Karpas-422 (cell line): Measurements from ENCODE around the gene CCDC24. TPM values are rescaled to one million over a fixed set of nuclear protein-coding genes. Genes with fewer than 3 reads are reported as not detected.

Experiments
- DNase-seq: peaks from one replicate; pipeline ENCODE4 v3.0.0-alpha.2; 2015
- H2AFZ ChIP-seq: fragments of 200-600 bp; sonication (generic); 2 replicates; pipeline ENCODE4 v1.6.1; 2014; ENCODE audit warnings: antibody characterized with exemption, low read length, mixed read lengths
- H3K27ac ChIP-seq: fragments of 200-600 bp; sonication (generic); 2 replicates; pipeline ENCODE4 v1.5.1; 2014; ENCODE audit warnings: mild to moderate bottlenecking, low read length, moderate library complexity
- H3K27me3 ChIP-seq: fragments of 200-600 bp; sonication (generic); 2 replicates; pipeline ENCODE4 v1.6.1; 2014; ENCODE audit warnings: low read length, mixed read lengths
- H3K36me3 ChIP-seq: fragments of 200-600 bp; sonication (generic); 2 replicates; pipeline ENCODE4 v1.6.1; 2014; ENCODE audit warnings: low read length, mixed read lengths; ENCODE audit not compliant: insufficient read depth
- H3K4me1 ChIP-seq: fragments of 200-600 bp; sonication (generic); 2 replicates; pipeline ENCODE4 v1.6.1; 2014; ENCODE audit warnings: mild to moderate bottlenecking, low read length, mixed read lengths
- H3K4me2 ChIP-seq: fragments of 200-600 bp; sonication (generic); 2 replicates; pipeline ENCODE4 v1.6.1; 2014; ENCODE audit warnings: low read length, low read depth, mild to moderate bottlenecking; ENCODE audit not compliant: poor library complexity, severe bottlenecking
- H3K4me3 ChIP-seq: fragments of 200-600 bp; sonication (generic); 2 replicates; pipeline ENCODE4 v1.5.1; 2014; ENCODE audit warnings: mild to moderate bottlenecking, antibody characterized with exemption, low read length, mixed read lengths
- H3K79me2 ChIP-seq: fragments of 200-600 bp; sonication (generic); 2 replicates; pipeline ENCODE4 v1.6.1; 2014; ENCODE audit warnings: mild to moderate bottlenecking, low read length, mixed read lengths
- H3K9ac ChIP-seq: fragments of 200-600 bp; sonication (generic); 2 replicates; pipeline ENCODE4 v1.6.0; 2014; ENCODE audit warnings: low read length
- H3K9me2 ChIP-seq: fragments of 200-600 bp; sonication (generic), shearing (Covaris generic); replicated peaks from 2 replicates; pipeline ENCODE4 v1.6.0; 2014; ENCODE audit warnings: mild to moderate bottlenecking, low read length, moderate library complexity; ENCODE audit not compliant: insufficient read depth
- H3K9me3 ChIP-seq: fragments of 300-700, 200-600 bp; sonication (generic); 2 replicates; pipeline ENCODE4 v1.6.1; 2014; ENCODE audit warnings: low read length, mixed read lengths
- H4K20me1 ChIP-seq: fragments of 200-600 bp; sonication (generic); 2 replicates; pipeline ENCODE4 v1.6.1; 2014; ENCODE audit warnings: mild to moderate bottlenecking, antibody characterized with exemption, low read length, low read depth; ENCODE audit not compliant: insufficient read depth
- total RNA-seq: library from RNA; depleted of rRNA; stranded (reverse); fragments of >200 nt; shearing (Covaris generic); gene quantifications from 2 replicates; pipeline ENCODE4 v1.2.3, GENCODE V29; 2014; ENCODE audit warnings: low replicate concordance; rRNA removed

Gene CCDC24
- 28.1 and 34.7 TPM in 2 replicates for total RNA-seq

DNA sequence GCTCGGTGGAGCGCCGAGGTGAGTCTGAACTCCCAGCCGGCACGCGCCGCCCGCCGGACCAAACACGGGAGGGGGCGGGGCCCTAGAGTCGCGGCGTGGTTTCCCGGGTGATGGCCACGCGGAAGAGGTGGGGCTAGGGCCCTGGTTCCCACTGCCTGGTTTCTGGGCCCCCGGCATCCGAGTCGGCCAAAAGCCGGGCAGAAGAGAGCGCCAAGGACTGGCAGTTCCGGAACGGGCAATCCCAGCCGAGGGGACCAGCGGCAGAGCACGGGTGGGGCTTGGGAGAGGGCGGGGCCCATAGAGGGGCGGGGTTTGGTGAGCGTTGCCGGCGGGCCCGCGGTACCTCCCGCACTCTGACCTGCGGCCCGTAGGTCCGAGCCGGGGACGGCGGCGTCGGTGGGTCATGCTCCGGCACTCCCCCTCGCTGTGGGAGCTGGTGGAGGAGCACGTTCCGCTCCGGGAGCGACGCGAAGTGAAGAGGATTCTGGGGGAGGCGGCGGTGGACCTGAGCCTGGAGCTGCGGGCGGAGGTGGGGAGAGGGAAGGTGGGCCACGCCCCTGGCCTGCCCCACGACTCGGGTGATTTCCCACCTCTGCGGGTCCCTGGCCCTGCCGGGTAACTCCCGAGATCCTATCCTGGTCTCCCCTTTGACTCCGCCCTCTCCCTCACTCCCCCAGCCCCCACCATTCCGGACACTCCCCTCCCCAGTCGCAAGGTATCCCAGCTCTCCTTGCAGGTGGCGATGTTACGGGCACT lies at the start of gene CCDC24:
CCDC24 (plus strand) TSS at position 124 of the 756 bp plus-strand sequence; CDS start at position 404, 280 bp downstream.
- peaks cover 3% of the 10 kb centered on the region; the same call in 1 of the 2 replicates for H3K79me2 ChIP-seq
- no peaks in the 10 kb centered on the region for H3K9me2 ChIP-seq
- H3K9ac ChIP-seq: peak within 1 kb of the TSS; percentile 79
- H3K4me2 ChIP-seq: peak within 1 kb of the TSS; percentile 83
- peak; percentile 96 for DNase-seq
- H3K36me3 ChIP-seq: no peaks in the 10 kb centered on the region
- H3K27me3 ChIP-seq: no peaks in the 10 kb centered on the region
- peak within 1 kb of the TSS; percentile 77; the same call in 1 of the 2 replicates for H2AFZ ChIP-seq
- peaks cover 48% of the 10 kb centered on the region for H3K4me1 ChIP-seq
- H4K20me1 ChIP-seq: no peaks in the 10 kb centered on the region
- no peaks in the 10 kb centered on the region for H3K9me3 ChIP-seq
- peak within 1 kb of the TSS; percentile 81 for H3K27ac ChIP-seq
- H3K4me3 ChIP-seq: peak within 1 kb of the TSS; percentile 85

GRCh38 chr1:43942411-43942810 lies 49.0 kb upstream of the CCDC24 start:
- Histone ChIP-seq H3K4me2 (no peak overlapping the region), H3K9ac (no peak overlapping the region), H3K36me3 (no peaks in the 10 kb centered on the region), H3K27ac (no peak overlapping the region), H3K79me2 (peaks cover 24% of the 10 kb centered on the region), H3K9me3 (no peaks in the 10 kb centered on the region), H3K9me2 (no peaks in the 10 kb centered on the region), H3K4me1 (peaks cover 15% of the 10 kb centered on the region), H3K27me3 (no peaks in the 10 kb centered on the region), H3K4me3 (no peak overlapping the region), H2AFZ (no peak overlapping the region), H4K20me1 (no peaks in the 10 kb centered on the region)
- DNase-seq: no peak

DNA sequence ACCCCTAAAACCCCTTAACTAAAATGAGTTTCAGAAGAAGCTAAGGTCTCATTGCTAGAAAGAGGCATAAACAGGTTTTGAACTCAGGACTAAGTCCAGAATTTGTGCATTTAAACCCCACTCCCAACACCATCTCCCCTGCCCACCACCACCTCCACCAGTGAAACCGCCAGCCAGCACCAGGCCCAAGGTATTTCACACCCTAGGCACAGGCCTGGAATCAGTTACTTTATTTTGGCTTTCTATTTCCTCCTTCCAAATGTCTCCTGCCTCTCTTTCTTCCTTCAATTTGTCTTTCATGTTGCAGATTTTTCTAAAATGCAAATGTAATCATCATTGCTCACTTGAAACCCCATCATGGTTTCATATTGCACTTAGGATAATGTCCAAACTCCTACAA lies 46.5 kb upstream of the CCDC24 start:
- H3K9ac ChIP-seq: peak overlapping the region; percentile 57
- H2AFZ ChIP-seq: no peak overlapping the region
- peak overlapping the region; percentile 35 for H3K27ac ChIP-seq
- H3K4me2 ChIP-seq: peak overlapping the region; percentile 92
- H3K4me3 ChIP-seq: peak overlapping the region; percentile 97
- H3K27me3 ChIP-seq: no peaks in the 10 kb centered on the region
- peaks cover 44% of the 10 kb centered on the region for H3K79me2 ChIP-seq
- no peaks in the 10 kb centered on the region for H3K9me3 ChIP-seq
- no peaks in the 10 kb centered on the region for H4K20me1 ChIP-seq
- H3K4me1 ChIP-seq: peaks cover 28% of the 10 kb centered on the region
- DNase-seq: no peak
- H3K36me3 ChIP-seq: no peaks in the 10 kb centered on the region
- H3K9me2 ChIP-seq: no peaks in the 10 kb centered on the region

DNA sequence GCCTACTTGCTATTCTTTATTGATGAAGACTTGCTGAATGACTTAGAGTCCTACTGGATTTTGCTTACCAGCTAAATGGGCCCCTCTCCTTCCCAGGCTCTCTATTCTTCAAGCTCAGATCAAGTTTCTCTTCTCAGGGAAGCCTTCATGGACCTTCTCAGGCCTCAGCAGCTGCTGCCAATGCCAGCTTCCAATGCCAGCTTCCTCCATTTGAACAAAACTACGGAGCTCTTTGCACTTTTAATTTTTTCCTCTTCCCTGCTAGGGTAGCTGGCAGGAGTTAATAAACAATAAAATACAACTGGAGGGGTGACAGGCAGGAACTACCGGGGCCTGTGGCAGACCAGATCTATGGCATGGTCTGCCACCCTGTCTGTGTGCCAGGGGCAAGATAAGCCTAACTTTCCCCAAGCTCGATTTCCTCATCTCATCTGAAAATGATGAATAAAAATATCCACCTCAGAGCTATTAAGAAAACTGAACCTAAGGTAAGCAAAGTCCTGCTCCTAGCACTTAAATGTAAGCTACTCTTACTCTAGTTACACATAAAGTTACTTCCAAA lies 45.6 kb upstream of the CCDC24 start:
- peak overlapping the region; percentile 97 for H3K4me3 ChIP-seq
- H3K4me1 ChIP-seq: peaks cover 28% of the 10 kb centered on the region
- H3K9me3 ChIP-seq: no peaks in the 10 kb centered on the region
- peak overlapping the region; percentile 94 for H3K9ac ChIP-seq
- H3K4me2 ChIP-seq: peak overlapping the region; percentile 92
- peaks cover 46% of the 10 kb centered on the region for H3K79me2 ChIP-seq
- H4K20me1 ChIP-seq: no peaks in the 10 kb centered on the region
- H3K27ac ChIP-seq: peak overlapping the region; percentile 59
- H2AFZ ChIP-seq: peak overlapping the region; percentile 62
- no peak for DNase-seq
- H3K27me3 ChIP-seq: no peaks in the 10 kb centered on the region
- H3K9me2 ChIP-seq: no peaks in the 10 kb centered on the region
- H3K36me3 ChIP-seq: no peaks in the 10 kb centered on the region

GRCh38 chr1:43946236-43947060 lies 45.0 kb upstream of the CCDC24 start, which contains the start of gene IPO13:
IPO13 (plus strand) TSS chr1:43946950; CDS start chr1:43947601, 651 bp downstream.
- H3K9me2 ChIP-seq: no peaks in the 10 kb centered on the region
- H2AFZ ChIP-seq: peak within 1 kb of the TSS; percentile 70
- peak within 1 kb of the TSS; percentile 97 for H3K4me3 ChIP-seq

DNA sequence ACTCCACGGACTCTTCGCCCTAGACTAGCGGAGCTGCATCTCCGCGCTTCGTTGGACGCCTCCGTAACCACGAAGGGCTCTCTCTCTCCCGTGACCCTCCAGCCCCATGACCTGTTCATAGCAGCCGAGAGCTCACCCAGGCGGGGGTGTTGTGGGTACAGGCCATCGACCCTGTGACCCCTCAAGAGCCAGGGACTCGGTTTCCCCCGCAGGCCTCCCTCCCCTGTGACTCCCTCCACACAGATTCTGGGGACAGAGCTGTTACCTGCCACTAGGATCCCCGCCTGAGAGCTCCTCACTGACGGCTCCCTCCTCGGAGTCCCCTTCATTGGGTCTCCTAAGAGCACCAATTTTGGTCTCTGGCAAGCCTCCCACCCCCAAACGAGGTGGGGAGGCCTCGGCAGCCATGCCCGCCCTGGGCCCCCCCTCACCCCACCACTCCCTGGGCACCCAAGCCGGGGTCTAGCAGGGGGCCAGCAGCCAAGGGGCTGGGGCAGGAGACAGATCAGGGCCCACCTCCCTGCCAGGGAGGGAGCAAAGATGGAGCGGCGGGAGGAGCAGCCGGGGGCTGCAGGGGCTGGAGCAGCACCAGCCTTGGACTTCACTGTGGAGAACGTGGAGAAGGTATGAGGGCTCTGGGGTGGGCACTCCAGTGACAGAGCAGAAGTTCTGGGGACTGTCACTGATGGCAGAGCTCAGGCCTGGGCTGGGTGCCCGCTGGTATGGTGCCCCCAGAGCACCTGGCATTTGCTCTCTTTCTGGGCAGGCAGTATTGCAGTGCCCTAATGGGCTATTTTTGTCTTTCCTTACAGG lies 44.1 kb upstream of the CCDC24 start:
- Histone ChIP-seq H3K4me3 (peak overlapping the region; percentile 97), H3K27ac (peak overlapping the region; percentile 74; the same call in 1 of the 2 replicates), H3K27me3 (no peaks in the 10 kb centered on the region), H2AFZ (peak overlapping the region; percentile 70; the same call in 1 of the 2 replicates), H3K79me2 (peaks cover 52% of the 10 kb centered on the region), H3K4me1 (peaks cover 29% of the 10 kb centered on the region), H3K9me3 (no peaks in the 10 kb centered on the region), H3K4me2 (peak overlapping the region; percentile 92), H4K20me1 (no peaks in the 10 kb centered on the region), H3K36me3 (no peaks in the 10 kb centered on the region), H3K9ac (peak overlapping the region; percentile 94), H3K9me2 (no peaks in the 10 kb centered on the region)
- peak; percentile 47 for DNase-seq

More at GRCh38 chr1:43946236-43947060, 45.0 kb upstream of the CCDC24 start, which contains the start of gene IPO13:
- H3K9ac ChIP-seq: peak within 1 kb of the TSS; percentile 94
- H3K4me1 ChIP-seq: peaks cover 28% of the 10 kb centered on the region
- peak; percentile 99 for DNase-seq
- H3K79me2 ChIP-seq: peaks cover 47% of the 10 kb centered on the region
- H4K20me1 ChIP-seq: no peaks in the 10 kb centered on the region
- no peaks in the 10 kb centered on the region for H3K36me3 ChIP-seq
- H3K4me2 ChIP-seq: peak within 1 kb of the TSS; percentile 92
- peak within 1 kb of the TSS; percentile 74 for H3K27ac ChIP-seq
- H3K27me3 ChIP-seq: no peaks in the 10 kb centered on the region
- H3K9me3 ChIP-seq: no peaks in the 10 kb centered on the region

- peaks cover 55% of the 10 kb centered on the region for H3K79me2 ChIP-seq
- peak overlapping the region; percentile 97 for H3K4me3 ChIP-seq
- peak overlapping the region; percentile 92 for H3K4me2 ChIP-seq
- H4K20me1 ChIP-seq: no peaks in the 10 kb centered on the region
- no peaks in the 10 kb centered on the region for H3K27me3 ChIP-seq
- H3K9me2 ChIP-seq: no peaks in the 10 kb centered on the region
- H3K36me3 ChIP-seq: no peaks in the 10 kb centered on the region
- H3K27ac ChIP-seq: no peak overlapping the region
- no peak overlapping the region for H2AFZ ChIP-seq
- H3K9ac ChIP-seq: peak overlapping the region; percentile 94
- H3K9me3 ChIP-seq: no peaks in the 10 kb centered on the region
- H3K4me1 ChIP-seq: peaks cover 36% of the 10 kb centered on the region
- DNase-seq: no peak
These were observed 43.4 kb upstream of the CCDC24 start for GRCh38 chr1:43947874-43948437.
